Activated CD8-positive, alpha-beta memory T cell treated with anti-CD3 and anti-CD28 coated beads for 4 hours (primary cell): Measurements from ENCODE around the gene IER5L.

Experiments
- DNase-seq, 2 donors: peaks; one replicate each; pipeline ENCODE4 v3.0.0-alpha.2; 2020; ENCODE audit warnings: low read depth in 2 of 2

The IER5L gene

DNA sequence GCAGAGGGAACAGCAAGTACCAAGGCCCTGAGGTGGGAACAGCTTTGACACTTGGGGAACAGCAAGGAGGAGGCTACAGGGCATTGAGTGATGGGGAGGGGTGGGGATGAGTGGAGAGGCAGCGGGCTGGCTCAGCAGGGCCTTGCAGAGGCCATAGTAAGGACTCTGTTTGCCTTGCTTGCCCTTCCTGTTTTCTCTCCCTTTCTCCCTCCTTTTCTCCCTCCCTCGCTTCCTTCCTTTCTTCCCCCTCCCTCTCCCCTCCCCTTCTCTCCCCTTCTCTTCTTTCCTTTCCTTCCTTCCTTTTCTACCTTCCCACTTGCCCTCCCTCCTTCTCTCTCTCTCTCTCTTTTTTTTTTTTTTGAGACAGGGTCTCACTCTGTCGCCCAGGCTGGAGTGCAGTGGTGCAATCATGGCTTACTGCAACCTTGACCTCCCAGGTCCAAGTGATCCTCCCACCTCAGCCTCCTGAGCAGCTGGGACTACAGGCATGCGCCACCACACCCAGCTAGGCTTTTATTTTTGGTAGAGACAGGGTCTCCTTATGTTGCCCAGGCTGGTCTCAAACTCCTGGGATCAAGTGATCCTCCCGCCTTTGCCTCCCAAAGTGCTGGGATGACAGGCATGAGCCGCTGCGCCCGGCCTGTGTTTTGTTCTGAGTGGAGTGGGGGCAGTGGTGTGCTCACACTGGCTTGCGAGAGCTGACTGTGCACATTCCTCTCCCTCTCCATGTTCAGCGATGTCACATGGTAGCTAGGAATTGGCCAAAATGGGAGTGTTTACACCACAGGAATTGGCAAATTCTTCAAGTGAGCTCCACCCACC, 17.1 kb downstream of the IER5L start:
- no peak for DNase-seq

DNA sequence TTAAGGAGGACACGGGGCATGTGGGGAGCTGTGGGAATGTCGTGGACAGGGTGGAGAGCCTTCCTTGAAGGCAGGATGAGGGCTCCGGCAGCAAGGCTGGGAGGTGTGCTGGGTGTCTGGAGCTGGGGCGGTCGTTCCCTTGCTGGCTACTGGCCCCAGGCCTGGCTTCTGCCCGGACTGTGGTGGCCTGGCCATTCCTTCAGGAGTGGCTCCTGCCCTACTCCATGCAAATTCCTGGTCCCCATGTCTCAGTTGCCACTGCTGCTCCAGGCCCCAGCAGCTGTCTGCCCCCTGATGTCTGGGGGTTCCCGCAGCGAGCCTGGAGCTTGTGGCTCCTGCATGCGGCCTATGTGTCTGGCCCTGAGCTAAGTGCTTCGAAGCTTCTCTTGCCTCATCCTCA, 21.9 kb downstream of the IER5L start:
- no peak for DNase-seq

- DNase-seq = no peak
Observed at GRCh38 chr9:129154866-129155477, 23.1 kb downstream of the IER5L start.

- no peak for DNase-seq
Observed at GRCh38 chr9:129151469-129151868, 26.6 kb downstream of the IER5L start.

- no peak for DNase-seq
Observed at GRCh38 chr9:129150672-129151211, 27.3 kb downstream of the IER5L start.

DNA sequence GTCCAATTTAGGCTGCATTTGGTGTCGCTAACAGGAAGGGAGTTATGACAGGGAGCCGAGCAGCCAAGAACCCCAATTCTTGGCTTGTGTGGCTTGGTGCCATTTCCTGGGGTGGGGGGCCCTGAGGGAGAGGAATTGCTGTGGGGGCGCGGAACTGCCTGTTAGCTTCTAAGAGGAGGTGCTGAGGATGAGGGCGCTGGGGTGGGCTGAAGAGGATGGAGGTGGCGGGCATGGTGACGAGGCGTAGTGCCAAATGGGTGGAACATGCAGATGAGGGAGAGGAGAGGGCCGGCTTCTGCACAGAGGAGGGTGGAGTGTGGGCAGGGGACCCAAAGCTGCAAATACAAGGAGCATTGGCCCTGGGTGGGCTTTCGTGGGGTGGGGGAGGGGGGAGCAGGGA, 27.9 kb downstream of the IER5L start:
- DNase-seq = no peak

DNA sequence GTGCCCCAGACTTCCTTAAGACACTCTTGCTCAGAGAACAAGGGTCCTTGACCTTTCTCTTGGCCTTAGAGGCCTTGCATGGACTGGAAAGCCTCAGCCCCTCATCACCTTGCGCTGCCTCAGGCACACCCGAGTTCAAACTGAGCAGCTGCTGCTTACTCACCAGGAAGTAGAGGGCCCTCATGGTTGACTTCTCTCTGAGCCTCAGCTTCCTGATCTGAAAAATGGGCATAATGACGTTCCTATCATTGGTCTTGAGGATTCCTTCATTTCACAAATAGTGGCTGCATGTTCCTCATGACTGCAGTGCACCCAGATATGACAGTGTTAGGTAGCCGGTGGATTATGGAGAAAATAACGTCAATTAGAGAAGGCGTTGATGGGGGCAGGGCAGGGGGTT, 28.6 kb downstream of the IER5L start:
- no peak for DNase-seq

DNA sequence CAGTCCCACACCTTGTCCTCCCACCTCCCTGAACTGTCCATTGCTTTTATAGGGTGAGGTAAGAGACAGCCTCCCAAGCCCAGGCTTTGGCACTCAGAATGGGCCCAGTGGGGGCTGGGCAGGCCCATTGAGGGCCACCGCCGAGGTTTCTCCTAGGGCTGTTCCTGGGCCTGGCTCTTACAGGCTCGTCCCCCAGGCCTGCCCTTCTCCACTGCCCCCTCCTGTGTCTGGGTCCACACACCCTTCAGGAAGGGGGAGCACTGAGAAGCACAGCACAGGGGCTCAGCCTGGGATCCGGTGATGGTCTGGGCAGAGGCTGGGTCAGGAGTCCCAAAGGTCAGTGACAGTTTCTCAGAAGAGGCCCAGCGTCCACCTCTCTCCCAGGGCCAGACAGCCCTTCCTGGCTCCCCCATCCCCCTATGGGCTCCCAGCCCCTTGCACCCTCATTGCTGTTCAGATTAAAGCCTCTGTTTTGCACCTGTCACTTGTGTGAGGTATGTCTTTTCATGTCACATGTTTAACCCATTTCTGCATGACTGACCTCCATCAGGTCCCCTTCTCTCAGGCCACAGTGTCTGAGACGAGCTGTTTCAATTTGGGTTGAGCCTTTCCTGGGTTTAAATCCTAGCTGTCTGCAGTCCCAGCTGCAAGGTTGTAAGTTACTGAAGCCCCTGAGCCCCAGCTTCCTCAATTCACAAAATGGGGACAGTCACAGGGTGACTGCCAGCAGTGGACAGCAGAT, 29.4 kb downstream of the IER5L start:
- no peak for DNase-seq

- no peak for DNase-seq
Observed at GRCh38 chr9:129146441-129146941, 31.6 kb downstream of the IER5L start.

DNA sequence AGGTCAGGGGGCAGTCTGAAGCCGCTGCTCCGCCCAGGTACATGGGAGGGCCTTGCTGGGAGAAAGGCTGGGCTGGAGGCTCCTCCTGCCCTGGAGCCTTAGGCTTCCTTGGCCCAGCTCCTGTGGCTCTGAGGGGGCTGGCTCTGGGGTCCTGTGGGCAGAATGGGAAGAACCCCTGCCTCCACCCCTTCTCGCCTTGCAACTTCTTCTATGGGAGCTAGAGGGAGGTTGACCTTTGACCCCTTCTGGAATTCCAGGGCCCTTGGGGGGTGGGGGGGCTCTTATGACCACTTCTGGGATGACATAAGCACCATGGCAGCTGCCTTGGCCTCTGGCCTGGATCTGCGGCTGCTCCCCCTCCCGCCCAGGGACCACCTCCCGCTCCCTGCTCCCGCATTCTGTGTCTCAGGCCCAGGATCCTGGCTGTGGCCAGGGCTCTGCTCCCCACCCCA, 32.2 kb downstream of the IER5L start:
- no peak for DNase-seq

DNA sequence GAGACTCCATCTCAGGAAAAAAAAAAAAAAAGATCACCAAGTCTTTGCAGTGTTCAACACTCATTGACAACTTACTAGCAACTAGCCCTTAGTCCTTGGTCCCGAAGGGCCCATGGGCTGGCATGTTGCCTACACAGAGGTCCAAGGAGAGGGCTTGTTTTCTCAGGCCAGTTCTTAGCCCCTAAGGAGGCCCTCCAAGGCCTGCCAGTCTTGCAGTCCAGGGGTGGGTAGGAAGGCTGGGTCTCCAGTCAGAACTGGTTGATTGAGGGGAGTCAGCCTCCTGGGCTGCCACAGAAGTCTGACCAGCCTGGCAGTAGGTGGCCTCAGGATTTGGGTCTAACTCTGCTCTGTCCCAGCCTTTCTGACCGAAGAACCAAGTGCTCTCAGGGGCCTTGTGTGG, 32.7 kb downstream of the IER5L start:
- DNase-seq = no peak

- peak; percentile 45 to 47 for DNase-seq
Observed at GRCh38 chr9:129143031-129143927, 34.8 kb downstream of the IER5L start.

DNA sequence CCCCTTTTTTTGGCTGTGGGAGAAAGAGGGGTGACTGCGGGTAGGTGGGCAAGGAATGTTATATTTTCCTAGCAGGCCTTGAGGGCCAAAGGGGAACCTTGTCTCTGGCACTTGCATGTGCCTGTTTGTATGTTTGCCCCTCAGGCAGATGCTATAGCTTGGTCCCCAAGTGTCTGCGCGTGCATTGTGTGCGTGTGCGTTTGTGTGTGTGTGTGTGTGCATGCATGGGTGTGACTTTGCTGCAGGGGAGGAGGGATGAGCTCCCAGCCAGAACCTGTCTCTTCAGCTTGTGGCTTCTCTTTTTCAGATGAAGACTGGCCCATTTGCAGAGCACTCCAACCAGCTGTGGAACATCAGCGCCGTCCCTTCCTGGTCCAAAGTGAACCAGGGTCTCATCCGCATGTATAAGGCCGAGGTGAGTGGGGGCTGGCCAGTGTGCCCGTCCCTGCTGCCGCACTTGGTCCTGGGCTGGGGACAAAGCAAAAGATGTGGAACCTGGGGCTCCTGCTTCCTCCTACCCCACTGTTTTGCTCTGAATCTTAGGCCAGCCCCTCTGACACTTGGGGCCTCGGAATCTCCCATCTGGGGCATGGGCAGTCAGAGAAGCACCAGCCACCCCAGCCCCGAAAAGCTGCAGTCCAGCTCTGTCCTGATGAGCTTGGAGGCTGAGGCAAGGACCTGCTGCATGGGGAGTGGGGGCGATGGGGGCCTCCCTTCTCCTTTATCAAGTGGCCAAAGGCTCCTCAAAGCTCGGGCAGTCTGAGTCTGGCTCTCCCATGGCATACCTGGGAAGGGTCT, 35.7 kb downstream of the IER5L start:
- no peak for DNase-seq

GRCh38 chr9:129141066-129142041, 36.7 kb downstream of the IER5L start:
- DNase-seq = peak in 1 of 2 donors; percentile 24

GRCh38 chr9:129140397-129141065, 37.5 kb downstream of the IER5L start:
- DNase-seq = no peak

DNA sequence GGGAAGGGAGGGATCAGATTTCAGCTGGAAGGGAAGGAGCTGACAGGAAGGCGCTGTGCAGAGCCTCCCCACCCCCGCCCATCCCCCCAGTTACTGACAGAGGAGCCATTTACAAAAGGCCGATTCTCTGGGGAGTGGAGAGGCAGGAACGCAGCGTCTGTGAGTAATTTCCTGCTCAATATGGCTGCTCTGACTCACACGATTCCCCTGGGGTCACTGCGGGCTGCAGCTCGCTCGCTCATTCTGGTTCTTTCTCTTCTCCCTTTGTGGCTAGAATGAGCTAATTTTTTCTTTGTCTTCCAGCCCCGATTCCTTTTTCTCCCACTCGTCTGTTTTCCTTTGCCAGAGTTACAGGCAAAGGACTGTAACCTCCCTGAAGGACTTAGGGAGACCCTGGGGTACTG, 38.1 kb downstream of the IER5L start:
- DNase-seq = peak; percentile 65 to 68

GRCh38 chr9:129139233-129139992, 38.6 kb downstream of the IER5L start:
- DNase-seq = peak; percentile 47 to 61
